SK-N-MC (cell line): ENCODE data around the gene POLR1A.

Experiments used
- DNase-seq: peaks from one replicate; pipeline ENCODE4 v3.0.0-alpha.2; 2011; ENCODE audit warnings: low read depth, low spot score
- H3K27ac ChIP-seq: fragments of 200-600 bp; sonication (generic); 2 replicates; pipeline ENCODE4 v1.5.1; 2016; ENCODE audit warnings: mixed run types
- H3K36me3 ChIP-seq: fragments of 200-600 bp; sonication (generic); 2 replicates; pipeline ENCODE4 v1.6.1; 2017; ENCODE audit warnings: antibody characterized with exemption, low read length, mixed read lengths; ENCODE audit not compliant: insufficient read depth
- H3K4me3 ChIP-seq: fragments of 200-600 bp; sonication (generic); 2 replicates; pipeline ENCODE4 v1.5.1; 2016
- H3K9ac ChIP-seq: fragments of 200-600 bp; sonication (generic); 2 replicates; pipeline ENCODE4 v1.8.0; 2017; ENCODE audit warnings: mixed run types, mixed read lengths; ENCODE audit not compliant: insufficient read length
- H3K9me3 ChIP-seq: fragments of 200-600 bp; sonication (generic); 2 replicates; pipeline ENCODE4 v1.6.1; 2017; ENCODE audit warnings: low read depth, mild to moderate bottlenecking, antibody characterized with exemption, low read length, moderate library complexity, mixed read lengths
- EZH2 ChIP-seq: fragments of 200-600 bp; sonication (generic); IDR thresholded peaks from one replicate; pipeline ENCODE4 v1.6.1; 2017; ENCODE audit warnings: antibody characterized with exemption
- FOXP2 ChIP-seq: optimal IDR thresholded peaks from 2 replicates; pipeline ENCODE3; 2011; ENCODE audit warnings: mild to moderate bottlenecking, moderate library complexity; ENCODE audit not compliant: insufficient read depth; ENCODE audit errors: extremely low read length, control extremely low read depth
- POLR2AphosphoS5 ChIP-seq: IDR thresholded peaks from 2 replicates; pipeline ENCODE4 v1.6.1; 2012; ENCODE audit warnings: mild to moderate bottlenecking, low read depth, low read length, borderline replicate concordance

POLR1A gene

GRCh38 chr2:86017901-86018896 is 87.5 kb downstream of the POLR1A start:
- Histone ChIP-seq H3K4me3 (no peak overlapping the region), H3K9ac (no peak overlapping the region), H3K9me3 (no peaks in the 10 kb centered on the region), H3K36me3 (no peaks in the 10 kb centered on the region), H3K27ac (no peak overlapping the region)
- TF ChIP-seq EZH2 (no peak), FOXP2 (no peak), POLR2AphosphoS5 (no peak)
- no peak for DNase-seq

GRCh38 chr2:86016581-86016980 is 89.1 kb downstream of the POLR1A start:
- Histone ChIP-seq H3K9me3 (no peaks in the 10 kb centered on the region), H3K27ac (no peak overlapping the region), H3K9ac (no peak overlapping the region), H3K4me3 (no peak overlapping the region), H3K36me3 (no peaks in the 10 kb centered on the region)
- DNase-seq, result no peak
- TF ChIP-seq POLR2AphosphoS5 (no peak), FOXP2 (no peak)

GRCh38 chr2:86015699-86016098 is 90.0 kb downstream of the POLR1A start:
- Histone ChIP-seq H3K9me3 (no peaks in the 10 kb centered on the region), H3K27ac (no peak overlapping the region)
- DNase-seq, result no peak

GRCh38 chr2:86015006-86015405 is 90.7 kb downstream of the POLR1A start:
- no peak overlapping the region for H3K9ac ChIP-seq
- DNase-seq, result no peak
- H3K27ac ChIP-seq, result no peak overlapping the region
- H3K9me3 ChIP-seq, result no peaks in the 10 kb centered on the region
- no peak overlapping the region for H3K4me3 ChIP-seq
- TF ChIP-seq FOXP2, result no peak
- no peak for TF ChIP-seq POLR2AphosphoS5
- TF ChIP-seq EZH2, result no peak
- H3K36me3 ChIP-seq, result no peaks in the 10 kb centered on the region

More at GRCh38 chr2:86015699-86016098, 90.0 kb downstream of the POLR1A start:
- Histone ChIP-seq H3K36me3 (no peaks in the 10 kb centered on the region), H3K4me3 (no peak overlapping the region), H3K9ac (no peak overlapping the region)
- TF ChIP-seq POLR2AphosphoS5, result no peak
- no peak for TF ChIP-seq EZH2
- TF ChIP-seq FOXP2, result no peak

- no peak overlapping the region for H3K27ac ChIP-seq
- TF ChIP-seq POLR2AphosphoS5 (no peak), FOXP2 (no peak), EZH2 (no peak)
- no peaks in the 10 kb centered on the region for H3K9me3 ChIP-seq
- no peaks in the 10 kb centered on the region for H3K36me3 ChIP-seq
- H3K4me3 ChIP-seq, result no peak overlapping the region
- DNase-seq, result no peak
- H3K9ac ChIP-seq, result no peak overlapping the region
These were observed 91.2 kb downstream of the POLR1A start for GRCh38 chr2:86014493-86014892.

GRCh38 chr2:86012007-86012712 is 93.5 kb downstream of the POLR1A start:
- Histone ChIP-seq H3K9ac (no peak overlapping the region), H3K27ac (no peak overlapping the region), H3K4me3 (no peak overlapping the region), H3K9me3 (no peaks in the 10 kb centered on the region), H3K36me3 (no peaks in the 10 kb centered on the region)
- no peak for DNase-seq
- TF ChIP-seq FOXP2, result no peak
- no peak for TF ChIP-seq EZH2

GRCh38 chr2:86011449-86011941 is 94.2 kb downstream of the POLR1A start:
- Histone ChIP-seq H3K27ac (no peak overlapping the region), H3K9me3 (no peaks in the 10 kb centered on the region), H3K9ac (no peak overlapping the region), H3K36me3 (no peaks in the 10 kb centered on the region), H3K4me3 (no peak overlapping the region)
- TF ChIP-seq POLR2AphosphoS5, result no peak
- TF ChIP-seq EZH2, result no peak
- no peak for TF ChIP-seq FOXP2
- no peak for DNase-seq

- no peak overlapping the region for H3K9ac ChIP-seq
- no peak for DNase-seq
- H3K36me3 ChIP-seq, result no peaks in the 10 kb centered on the region
- TF ChIP-seq FOXP2, result no peak
- TF ChIP-seq POLR2AphosphoS5, result no peak
- TF ChIP-seq EZH2, result no peak
- H3K4me3 ChIP-seq, result no peak overlapping the region
- no peak overlapping the region for H3K27ac ChIP-seq
- H3K9me3 ChIP-seq, result 0 out of 2 replicates have a peak, but pooled peaks cover 4% of the 10 kb centered on the region
These were observed 95.6 kb downstream of the POLR1A start for GRCh38 chr2:86010083-86010482.
